Psoas muscle (tissue), 8 donors: ENCODE results near the gene GPR161. TPM values are rescaled to one million over a fixed set of nuclear protein-coding genes. Genes with fewer than 3 reads are reported as not detected.

Experiments used
- ATAC-seq, 4 donors: fragments of 200-7000 bp; cut with Tn5 transposase; one replicate each; pipeline ENCODE4 v1.9.1; 2020; ENCODE audit warnings: moderate library complexity in 3 of 4, mild to moderate bottlenecking in 2 of 4
- DNase-seq, 2 donors: peaks; one replicate each; pipeline ENCODE4 v3.0.0-alpha.2; 2020
- H3K27ac ChIP-seq: fragments of 200-600 bp; one replicate; pipeline ENCODE4 v1.8.0; 2022
- H3K27me3 ChIP-seq, 3 donors: fragments of 200-600 bp in 1 of 3; one replicate each; pipeline versions ENCODE4 v1.6.1 to v1.8.0; 2013 to 2022; ENCODE audit warnings: low read length in 2 of 3, mild to moderate bottlenecking in 2 of 3, moderate library complexity in 1 of 3; ENCODE audit not compliant: insufficient read depth in 3 of 3
- H3K36me3 ChIP-seq, 2 donors: fragments of 200-600 bp in 1 of 2; one replicate each; pipeline versions ENCODE4 v1.6.1 to v1.8.0; 2013 to 2022; ENCODE audit warnings: low read depth in 1 of 2, mild to moderate bottlenecking in 1 of 2, moderate library complexity in 1 of 2; ENCODE audit not compliant: insufficient read depth in 1 of 2
- H3K4me1 ChIP-seq: fragments of 200-600 bp; one replicate; pipeline ENCODE4 v1.8.0; 2022
- H3K4me3 ChIP-seq: fragments of 200-600 bp; one replicate; pipeline ENCODE4 v1.8.0; 2022; ENCODE audit warnings: mild to moderate bottlenecking
- H3K9me3 ChIP-seq: fragments of 200-600 bp; one replicate; pipeline ENCODE4 v1.8.0; 2022
- CTCF ChIP-seq: fragments of 200-600 bp; IDR thresholded peaks from one replicate; pipeline ENCODE4 v1.8.0; 2022; ENCODE audit warnings: antibody characterized with exemption
- WGBS, 3 donors: extraction: QIAGEN DNeasy Blood & Tissue Kit; methylation state at CpG; one replicate each; pipeline versions ENCODE4 v1.1.6 to v1.1.7; 2013; 5-methylcytosine and 5-hydroxymethylcytosine counted together
- intact Hi-C, 2 donors: fragments of 100-400 bp; cut with DNase I; formaldehyde crosslinking; loops; one replicate each; pipeline versions ENCODE4 v1.11.0 to v1.14.2; 2022
- polyA plus RNA-seq, 3 donors: library from polyadenylated mRNA; stranded (reverse); fragments of 200-250 nt; gene quantifications; one replicate each; pipeline ENCODE4 v1.2.3, GENCODE V29; 2013
- total RNA-seq, 4 donors: library from RNA; stranded (reverse); fragmentation: NEBNext Ultra II Directional in 2 of 4; extraction: Animal tissue kit (Norgen Biotek cat#: 25700) in 2 of 4; gene quantifications; one replicate each; pipeline versions ENCODE4 v1.2.1 to v1.2.4, GENCODE V29; 2021 to 2023
- donor health status: healthy with polysubstance abuse.
- donor health status: DM: no; HTN: no; CAD: no; lungs with moderate emphysema.
- donor health status: Bipolar disorder and iron deficiency.
- donor health status: healthy.
- donor health status: DM: yes; HTN: yes; CAD: no.
- donor health status: DM: no; HTN: no; CAD: no.
- donor health status: DM: no; HTN: no; CAD: no.
- donor health status: DM: yes; HTN: yes; CAD: no.

The GPR161 gene
- total and polyA plus RNA-seq, 7 donors: 0.38 to 2.6 (median 0.67) TPM

GRCh38 chr1:168090395-168090794, 46.3 kb downstream of the GPR161 start:
- DNase-seq (no peak), ATAC-seq (no peak)
- intact Hi-C loops: no loop called here
- no peaks in the 10 kb centered on the region for H3K9me3 ChIP-seq
- no peaks in the 10 kb centered on the region for H3K36me3 ChIP-seq
- no peaks in the 10 kb centered on the region for H3K4me1 ChIP-seq
- no peaks in the 10 kb centered on the region for H3K27me3 ChIP-seq
- no peak overlapping the region for H3K27ac ChIP-seq
- TF ChIP-seq CTCF: no peak
- WGBS, 3 donors: 90 to 92% (median 92%) methylated on average over 14 of the region's 14 CpGs
- H3K4me3 ChIP-seq: no peak overlapping the region

- no peak for TF ChIP-seq CTCF
- DNase-seq: no peak
- ATAC-seq: no peak
- WGBS, 3 donors: 92 to 97% (median 94%) methylated on average over 2 of the region's 2 CpGs
- H3K36me3 ChIP-seq: no peaks in the 10 kb centered on the region
- peaks cover 4% of the 10 kb centered on the region for H3K4me1 ChIP-seq
- no peaks in the 10 kb centered on the region for H3K27me3 ChIP-seq
- intact Hi-C loops: no loop called here
- no peak overlapping the region for H3K27ac ChIP-seq
- no peak overlapping the region for H3K4me3 ChIP-seq
- no peaks in the 10 kb centered on the region for H3K9me3 ChIP-seq
Observed at GRCh38 chr1:168089979-168090337, 46.8 kb downstream of the GPR161 start.

GRCh38 chr1:168089326-168089978, 47.3 kb downstream of the GPR161 start:
- peaks cover 6% of the 10 kb centered on the region for H3K4me1 ChIP-seq
- no peaks in the 10 kb centered on the region for H3K36me3 ChIP-seq
- ATAC-seq (no peak), DNase-seq (no peak)
- no peak for TF ChIP-seq CTCF
- no peaks in the 10 kb centered on the region for H3K9me3 ChIP-seq
- H3K27me3 ChIP-seq: no peaks in the 10 kb centered on the region
- no peak overlapping the region for H3K4me3 ChIP-seq
- intact Hi-C loops: no loop called here
- H3K27ac ChIP-seq: no peak overlapping the region
- WGBS, 3 donors: 81 to 87% (median 85%) methylated on average over 13 of the region's 13 CpGs

- no peak for TF ChIP-seq CTCF
- no peak overlapping the region for H3K4me3 ChIP-seq
- no peak for ATAC-seq
- H3K27ac ChIP-seq: no peak overlapping the region
- peaks cover 6% of the 10 kb centered on the region for H3K4me1 ChIP-seq
- H3K36me3 ChIP-seq: no peaks in the 10 kb centered on the region
- WGBS, 3 donors: 93 to 95% (median 93%) methylated on average over 14 of the region's 14 CpGs
- intact Hi-C loops: no loop called here
- no peaks in the 10 kb centered on the region for H3K9me3 ChIP-seq
- H3K27me3 ChIP-seq: no peaks in the 10 kb centered on the region
- no peak for DNase-seq
Observed at GRCh38 chr1:168088511-168089325, 48.0 kb downstream of the GPR161 start.
